BJ (cell line): ENCODE measurements around the gene RCOR2. TPM values are rescaled to one million over a fixed set of nuclear protein-coding genes. Genes with fewer than 3 reads are reported as not detected.

ENCODE experiments used
- CTCF ChIA-PET: fragments of 350-600 bp; formaldehyde crosslinking; extraction: SDS; loops from one replicate; lab custom pipeline; 2021; ENCODE audit warnings: antibody characterized with exemption, inconsistent platforms; lab: Yijun Ruan, JAX
- POLR2A ChIA-PET: fragments of 300-600 bp; sonication (Branson Sonifier 250); formaldehyde crosslinking; extraction: SDS; loops from one replicate; lab custom pipeline; 2021; ENCODE audit warnings: antibody characterized with exemption; lab: Charles Lee
- DNase-seq: peaks from one replicate; pipeline ENCODE4 v3.0.0-alpha.2; 2011; ENCODE audit warnings: low read depth
- H3K27me3 ChIP-seq: 2 replicates; pipeline ENCODE4 v1.6.0; 2011; ENCODE audit warnings: low read length; ENCODE audit not compliant: control insufficient read depth, insufficient read depth
- H3K36me3 ChIP-seq: 2 replicates; pipeline ENCODE4 v1.5.1; 2011; ENCODE audit warnings: low read length; ENCODE audit not compliant: control insufficient read depth, insufficient read depth
- H3K4me3 ChIP-seq: 2 replicates; pipeline ENCODE4 v1.5.1; 2011; ENCODE audit warnings: low read depth, mild to moderate bottlenecking, control low read depth, low read length
- polyA plus RNA-seq: library from polyadenylated mRNA; depleted of rRNA; stranded (reverse); fragments of >200 nt; gene quantifications from 2 replicates; pipeline ENCODE4 v1.2.3, GENCODE V29; 2011
- TF ChIP-seq, protein P1 (sequence below): IDR thresholded peaks from 2 replicates; pipeline ENCODE4 v1.5.1; 2011; ENCODE audit warnings: low read depth, mild to moderate bottlenecking, control low read depth, inconsistent platforms, low read length, moderate library complexity; ENCODE audit not compliant: insufficient read depth

Gene RCOR2
- polyA plus RNA-seq, 1 experiment, result 2.5 TPM

DNA sequence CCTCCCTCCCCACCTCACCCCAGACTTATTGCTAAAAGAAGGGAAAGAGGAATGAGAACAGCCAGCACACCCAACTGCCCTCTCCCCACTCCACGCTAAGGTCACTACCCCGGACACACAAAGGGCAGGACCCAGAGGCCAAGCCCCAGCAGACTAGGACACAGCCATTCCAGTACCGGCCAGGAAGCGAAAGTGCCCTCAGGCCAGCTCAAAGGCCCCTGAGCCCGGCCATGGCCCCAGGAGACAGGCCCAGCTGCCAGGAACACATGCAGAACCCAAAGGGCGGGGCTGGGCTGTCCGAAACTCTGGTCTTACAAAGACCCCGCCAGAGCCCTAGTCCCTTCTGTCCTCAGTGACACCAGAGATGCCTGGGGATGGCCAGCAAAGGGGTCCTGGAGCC, 5.5 kb downstream of the RCOR2 start:
- DNase-seq, result no peak
- TF ChIP-seq, protein P1, sequence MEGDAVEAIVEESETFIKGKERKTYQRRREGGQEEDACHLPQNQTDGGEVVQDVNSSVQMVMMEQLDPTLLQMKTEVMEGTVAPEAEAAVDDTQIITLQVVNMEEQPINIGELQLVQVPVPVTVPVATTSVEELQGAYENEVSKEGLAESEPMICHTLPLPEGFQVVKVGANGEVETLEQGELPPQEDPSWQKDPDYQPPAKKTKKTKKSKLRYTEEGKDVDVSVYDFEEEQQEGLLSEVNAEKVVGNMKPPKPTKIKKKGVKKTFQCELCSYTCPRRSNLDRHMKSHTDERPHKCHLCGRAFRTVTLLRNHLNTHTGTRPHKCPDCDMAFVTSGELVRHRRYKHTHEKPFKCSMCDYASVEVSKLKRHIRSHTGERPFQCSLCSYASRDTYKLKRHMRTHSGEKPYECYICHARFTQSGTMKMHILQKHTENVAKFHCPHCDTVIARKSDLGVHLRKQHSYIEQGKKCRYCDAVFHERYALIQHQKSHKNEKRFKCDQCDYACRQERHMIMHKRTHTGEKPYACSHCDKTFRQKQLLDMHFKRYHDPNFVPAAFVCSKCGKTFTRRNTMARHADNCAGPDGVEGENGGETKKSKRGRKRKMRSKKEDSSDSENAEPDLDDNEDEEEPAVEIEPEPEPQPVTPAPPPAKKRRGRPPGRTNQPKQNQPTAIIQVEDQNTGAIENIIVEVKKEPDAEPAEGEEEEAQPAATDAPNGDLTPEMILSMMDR, result no peak
- Histone ChIP-seq H3K27me3 (no peaks in the 10 kb centered on the region), H3K36me3 (peaks cover 3% of the 10 kb centered on the region), H3K4me3 (no peak overlapping the region)
- POLR2A ChIA-PET, result no interaction called here
- CTCF ChIA-PET, result interaction anchor here (0.5 to 0.7 kb wide), 2 partner anchors 66 to 144 kb away, joined by 3 read pairs; no protein-coding TSS in a partner anchor

DNA sequence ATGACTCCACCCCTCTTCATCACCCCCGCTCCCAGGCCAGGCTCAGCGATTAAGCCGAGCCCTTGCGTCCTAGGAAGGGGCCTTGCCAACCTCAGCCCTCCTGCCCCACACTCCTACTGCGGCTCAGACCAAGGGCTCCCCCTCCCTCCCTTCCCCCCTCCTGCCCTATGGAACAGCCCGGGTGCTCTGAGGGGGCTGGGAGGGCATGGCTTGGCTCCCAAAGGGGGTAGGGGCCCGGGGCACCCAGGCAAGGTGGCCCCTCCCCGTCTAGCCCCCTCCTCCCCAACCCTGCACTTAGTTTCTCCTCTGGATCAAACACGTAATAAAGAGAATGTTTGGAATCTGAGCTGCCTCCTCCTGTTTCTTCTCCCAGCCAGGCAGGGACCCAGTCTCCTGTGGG, 6.3 kb downstream of the RCOR2 start:
- POLR2A ChIA-PET, result no interaction called here
- no peak overlapping the region for H3K4me3 ChIP-seq
- CTCF ChIA-PET, result interaction anchor here (0.6 to 0.7 kb wide), 2 partner anchors 41 to 147 kb away, joined by 3 to 5 read pairs; no protein-coding TSS in a partner anchor
- TF ChIP-seq, protein P1, result no peak
- no peak for DNase-seq
- H3K27me3 ChIP-seq, result no peaks in the 10 kb centered on the region
- H3K36me3 ChIP-seq, result peaks cover 4% of the 10 kb centered on the region

DNA sequence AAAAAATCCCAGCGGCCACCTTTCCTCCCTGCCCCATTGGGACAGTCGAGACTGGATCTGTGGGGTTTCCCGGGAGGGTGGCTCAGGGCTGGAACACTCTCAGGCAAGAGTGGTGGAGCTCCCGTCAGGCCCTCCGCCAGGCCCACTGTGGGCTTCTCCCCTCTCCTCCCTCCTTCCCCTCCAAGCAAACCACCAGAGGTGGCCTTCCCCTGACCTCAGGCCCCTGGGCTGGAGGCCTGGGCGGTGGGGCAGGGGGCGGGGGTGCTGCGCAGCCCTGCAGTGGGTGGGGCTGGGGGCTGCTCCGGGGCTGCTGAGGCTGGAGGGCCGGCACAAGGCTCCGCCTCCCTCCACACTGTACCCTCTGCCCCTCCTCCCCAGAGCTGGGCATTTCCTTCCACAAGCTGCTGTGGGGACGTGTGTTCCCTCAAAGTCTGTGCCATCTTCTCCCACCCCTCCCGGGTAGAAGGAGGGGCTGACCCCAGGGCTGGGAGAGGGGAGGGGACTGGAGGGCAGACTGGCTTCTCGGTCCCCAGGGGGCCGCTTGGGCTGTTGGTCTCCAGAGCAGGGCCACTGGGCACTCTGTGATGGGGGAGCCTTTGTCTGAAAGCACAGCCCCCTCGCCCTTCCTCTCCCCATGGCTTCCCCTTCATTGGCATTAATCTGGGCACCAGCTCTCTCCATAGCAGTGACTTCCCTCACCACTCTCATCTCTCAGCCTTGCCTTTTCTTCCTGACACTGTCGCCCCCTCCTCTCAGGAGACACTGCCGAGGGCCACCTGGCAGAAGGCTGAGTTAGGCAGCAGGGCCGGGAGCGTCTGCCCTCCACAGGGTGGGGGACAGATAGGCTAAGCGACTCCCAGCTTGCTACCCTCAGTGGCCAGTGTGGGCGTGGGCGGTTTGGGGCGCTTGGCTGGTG, 7.1 kb downstream of the RCOR2 start:
- ChIA-PET POLR2A (no interaction called here), CTCF (no interaction called here)
- no peaks in the 10 kb centered on the region for H3K27me3 ChIP-seq
- TF ChIP-seq, protein P1, result no peak
- peaks cover 5% of the 10 kb centered on the region for H3K36me3 ChIP-seq
- DNase-seq, result no peak
- H3K4me3 ChIP-seq, result no peak overlapping the region

DNA sequence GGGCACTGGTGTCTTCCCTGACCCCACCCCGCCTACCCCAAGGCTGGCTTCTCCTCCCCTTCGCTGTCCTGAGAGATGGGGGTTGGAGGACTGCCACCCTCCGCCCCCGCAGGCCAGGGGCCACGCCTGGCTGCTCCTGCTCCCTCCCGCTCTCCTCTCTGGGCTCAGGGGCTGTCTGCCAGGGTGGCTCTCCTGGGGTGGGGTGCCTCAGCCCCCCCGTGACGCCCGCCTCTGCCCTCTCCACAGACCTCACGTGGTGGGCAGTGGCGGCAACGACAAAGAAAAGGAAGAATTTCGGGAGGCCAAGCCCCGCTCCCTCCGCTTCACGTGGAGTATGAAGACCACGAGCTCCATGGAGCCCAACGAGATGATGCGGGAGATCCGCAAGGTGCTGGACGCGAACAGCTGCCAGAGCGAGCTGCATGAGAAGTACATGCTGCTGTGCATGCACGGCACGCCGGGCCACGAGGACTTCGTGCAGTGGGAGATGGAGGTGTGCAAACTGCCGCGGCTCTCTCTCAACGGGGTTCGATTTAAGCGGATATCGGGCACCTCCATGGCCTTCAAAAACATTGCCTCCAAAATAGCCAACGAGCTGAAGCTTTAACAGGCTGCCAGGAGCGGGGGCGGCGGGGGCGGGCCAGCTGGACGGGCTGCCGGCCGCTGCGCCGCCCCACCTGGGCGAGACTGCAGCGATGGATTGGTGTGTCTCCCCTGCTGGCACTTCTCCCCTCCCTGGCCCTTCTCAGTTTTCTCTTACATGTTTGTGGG, 8.1 kb downstream of the RCOR2 start:
- ChIA-PET POLR2A (no interaction called here), CTCF (no interaction called here)
- H3K4me3 ChIP-seq, result no peak overlapping the region
- no peak for DNase-seq
- TF ChIP-seq, protein P1, result no peak
- H3K36me3 ChIP-seq, result peaks cover 9% of the 10 kb centered on the region
- no peaks in the 10 kb centered on the region for H3K27me3 ChIP-seq
